Activated CD8-positive, alpha-beta memory T cell treated with anti-CD3 and anti-CD28 coated beads for 36 hours (primary cell): ENCODE measurements around the gene SNX5. TPM values are rescaled to one million over a fixed set of nuclear protein-coding genes. Genes with fewer than 3 reads are reported as not detected.
"Not testable (repeated sequence)": the region's sequence is repeated elsewhere in the genome, so short reads cannot be mapped to it uniquely, and the experiment has no call there.

Experiments used
- CTCF ChIA-PET: fragments of 350-600 bp; sonication (Branson Sonifier 250); formaldehyde crosslinking; loops from one replicate; lab custom pipeline; 2021; ENCODE audit warnings: antibody characterized with exemption; lab: Charles Lee
- POLR2A ChIA-PET: fragments of 350-600 bp; sonication (Branson Sonifier 250); formaldehyde crosslinking; loops from one replicate; lab custom pipeline; 2021; ENCODE audit warnings: antibody characterized with exemption; lab: Charles Lee
- total RNA-seq, 2 experiments: library from RNA; stranded (reverse); gene quantifications; one replicate each; pipeline ENCODE4 v1.2.3, GENCODE V29; 2021

SNX5 gene
- total RNA-seq, 2 experiments from 2014 or later: 205 to 212 TPM

DNA sequence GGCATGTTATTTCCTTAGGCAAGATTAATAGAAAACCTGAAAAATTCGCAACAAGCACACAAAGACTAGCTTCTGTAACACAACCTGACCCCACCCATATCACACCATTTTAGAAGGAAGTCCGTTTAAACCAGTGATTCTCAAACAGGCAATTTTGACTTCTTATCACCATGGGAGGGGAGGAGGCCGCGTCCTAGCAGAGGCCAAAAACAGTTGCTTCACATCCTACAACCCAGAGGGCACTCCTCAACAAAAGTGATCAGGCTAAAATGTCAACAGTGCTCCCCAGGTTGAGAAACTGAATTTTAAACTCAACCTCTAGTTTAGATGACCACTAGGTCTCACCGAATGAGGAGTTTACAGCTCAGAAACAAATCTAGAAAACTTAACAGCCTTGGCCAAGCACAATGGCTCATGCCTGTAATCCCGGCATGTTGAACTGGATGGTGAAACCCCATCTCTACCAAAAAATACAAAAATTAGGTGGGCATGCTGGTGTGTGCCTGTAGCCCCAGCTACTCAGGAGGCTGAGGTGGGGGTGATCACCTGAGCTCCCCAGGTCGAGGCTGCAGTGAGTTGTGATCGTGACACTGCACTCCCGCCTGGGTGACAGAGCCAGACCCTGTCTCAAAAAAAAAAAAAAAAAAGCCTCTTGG is 3.4 kb downstream of the SNX5 start:
- POLR2A ChIA-PET: interaction anchor here (0.7 to 0.9 kb wide), 7 partner anchors 14 to 460 kb away, joined by 3 to 7 read pairs (median 5); no protein-coding TSS in a partner anchor
- CTCF ChIA-PET: interaction anchor here (0.7 to 1.4 kb wide), 4 partner anchors 31 to 310 kb away, joined by 3 read pairs; partner anchors contain the start of gene RRBP1

DNA sequence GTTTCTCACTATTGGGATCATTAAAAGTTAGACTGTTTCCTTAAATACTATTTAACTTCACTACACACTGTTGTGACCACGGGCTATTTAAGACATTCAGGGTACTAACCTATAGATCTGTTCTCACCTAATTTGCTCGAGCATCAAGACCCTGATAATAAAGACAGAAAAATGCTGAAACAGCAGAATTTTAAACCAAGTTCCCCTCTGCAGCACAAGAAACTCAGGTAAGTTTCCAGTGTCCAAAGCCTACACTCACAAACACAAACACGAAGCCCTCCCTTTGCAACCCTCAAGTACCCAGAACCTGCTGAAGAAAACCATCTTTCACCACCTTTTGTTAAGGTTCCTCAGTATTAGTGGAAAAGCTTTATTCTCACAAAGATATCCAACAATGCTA is 4.0 kb downstream of the SNX5 start:
- ChIA-PET CTCF (interaction anchor here (1.1 to 1.4 kb wide), 3 partner anchors 31 to 283 kb away, joined by 3 read pairs; partner anchors contain the start of gene RRBP1), POLR2A (no interaction called here)

DNA sequence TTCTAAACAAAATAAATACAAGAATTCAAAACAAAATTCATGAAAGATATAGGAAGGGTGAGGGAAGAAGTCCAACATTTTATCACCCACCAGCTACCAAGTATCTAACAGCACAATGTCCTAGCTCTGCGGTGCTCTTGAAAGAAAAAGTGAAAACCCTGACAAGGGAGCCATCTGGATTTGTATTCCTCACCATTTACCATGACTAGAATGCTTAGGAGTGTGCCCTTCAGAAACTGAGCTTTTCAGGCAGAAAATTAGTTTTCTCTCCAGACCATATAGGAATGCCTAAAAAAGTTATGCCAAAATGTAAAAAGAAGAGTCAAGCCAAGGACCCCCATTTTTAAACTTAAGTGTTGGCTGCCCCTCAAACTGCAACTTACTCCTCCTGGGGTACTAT is 4.5 kb downstream of the SNX5 start:
- CTCF ChIA-PET: interaction anchor here (0.8 to 1.3 kb wide), 3 partner anchors 32 to 281 kb away, joined by 3 to 4 read pairs (median 3); no protein-coding TSS in a partner anchor
- POLR2A ChIA-PET: interaction anchor here (0.8 kb wide), 1 partner anchor 26 kb away, joined by 4 read pairs; no protein-coding TSS in a partner anchor

DNA sequence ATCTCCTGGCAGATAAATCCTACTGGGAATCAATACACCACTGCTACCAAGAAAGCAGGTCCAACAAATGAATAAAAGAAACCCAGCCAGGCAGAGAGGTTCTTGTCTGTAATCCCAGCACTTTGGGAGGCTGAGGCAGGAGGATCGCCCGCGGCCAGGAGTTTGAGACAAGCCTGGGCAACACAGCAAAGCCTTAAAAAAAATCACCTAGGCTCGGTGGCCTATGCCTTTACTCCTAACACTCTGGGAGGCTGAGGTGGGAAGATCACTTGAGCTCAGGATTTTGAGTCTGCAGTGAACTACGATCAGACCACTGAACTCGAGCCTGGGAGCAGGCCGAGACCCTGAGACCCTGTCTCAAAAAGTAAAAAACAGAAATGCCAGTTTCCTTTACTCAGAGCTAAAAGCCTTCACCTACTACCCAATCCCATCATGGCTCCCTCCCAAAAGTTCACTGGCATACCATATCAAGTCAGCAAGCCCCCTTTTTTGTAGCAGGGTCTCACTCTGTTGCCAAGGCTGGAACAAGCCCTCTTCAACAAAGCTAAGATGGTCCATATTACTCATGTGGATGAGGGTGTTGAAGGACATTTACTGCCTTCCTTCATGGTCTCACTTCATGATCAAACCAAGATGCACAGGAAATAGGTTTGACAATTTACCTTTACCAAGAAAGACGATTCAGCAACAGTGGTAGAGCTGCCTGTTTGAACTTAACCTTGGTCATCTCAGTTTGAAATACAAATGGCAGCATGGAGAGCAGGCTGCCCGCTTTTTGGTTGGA is 5.3 kb downstream of the SNX5 start:
- ChIA-PET CTCF (interaction anchor here (0.8 to 1.3 kb wide), 2 partner anchors 32 to 280 kb away, joined by 3 to 4 read pairs; no protein-coding TSS in a partner anchor), POLR2A (interaction anchor here (0.8 kb wide), 1 partner anchor 27 kb away, joined by 4 read pairs; no protein-coding TSS in a partner anchor)

DNA sequence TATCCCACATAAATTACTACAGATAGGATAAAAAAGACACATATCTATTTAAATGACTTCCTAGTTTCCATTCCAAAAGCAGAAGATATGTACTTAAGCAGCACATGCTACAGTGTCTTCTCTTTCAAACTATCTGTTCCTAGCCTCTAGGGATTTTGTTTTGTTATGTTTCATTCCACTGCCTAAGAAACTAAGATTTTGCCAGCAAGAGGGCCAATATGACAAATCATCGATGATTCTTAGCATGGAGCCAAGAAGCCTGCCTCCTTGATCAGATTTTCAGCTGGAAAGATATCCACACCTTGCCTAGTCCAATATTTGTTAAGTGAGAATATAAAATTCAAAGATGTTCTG is 7.0 kb downstream of the SNX5 start:
- POLR2A ChIA-PET: no interaction called here
- CTCF ChIA-PET: no interaction called here

DNA sequence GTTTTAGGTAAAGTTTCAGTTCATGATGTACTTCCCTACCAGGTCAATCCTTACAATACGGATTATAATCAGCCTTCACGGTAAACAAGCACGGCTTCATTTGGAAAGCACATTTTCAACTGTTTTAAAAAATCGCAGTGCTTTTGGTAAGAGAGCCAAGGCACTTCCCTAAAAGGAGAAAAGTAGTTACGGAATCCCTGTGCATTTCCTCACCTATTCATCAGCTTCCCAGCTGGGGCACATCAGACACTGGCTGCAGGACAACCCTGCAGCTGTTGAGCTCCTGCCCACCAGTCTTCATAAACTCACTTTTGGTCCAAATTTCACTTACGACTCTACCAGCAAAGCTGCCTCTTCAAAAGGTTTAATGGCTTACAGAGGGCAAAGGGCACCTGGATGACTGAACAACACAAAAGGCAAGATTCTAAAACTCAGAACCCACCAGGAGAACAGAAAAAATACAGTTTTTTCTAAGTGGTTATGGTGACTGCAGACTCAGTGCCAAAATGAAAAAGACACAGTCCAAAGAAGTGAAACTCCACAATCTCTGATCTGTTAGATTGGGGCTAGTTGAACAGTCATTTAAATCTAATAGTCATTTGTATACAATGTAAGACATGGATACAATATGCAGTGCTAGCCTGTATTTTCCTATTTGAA is 7.5 kb downstream of the SNX5 start:
- ChIA-PET POLR2A (no interaction called here), CTCF (no interaction called here)

DNA sequence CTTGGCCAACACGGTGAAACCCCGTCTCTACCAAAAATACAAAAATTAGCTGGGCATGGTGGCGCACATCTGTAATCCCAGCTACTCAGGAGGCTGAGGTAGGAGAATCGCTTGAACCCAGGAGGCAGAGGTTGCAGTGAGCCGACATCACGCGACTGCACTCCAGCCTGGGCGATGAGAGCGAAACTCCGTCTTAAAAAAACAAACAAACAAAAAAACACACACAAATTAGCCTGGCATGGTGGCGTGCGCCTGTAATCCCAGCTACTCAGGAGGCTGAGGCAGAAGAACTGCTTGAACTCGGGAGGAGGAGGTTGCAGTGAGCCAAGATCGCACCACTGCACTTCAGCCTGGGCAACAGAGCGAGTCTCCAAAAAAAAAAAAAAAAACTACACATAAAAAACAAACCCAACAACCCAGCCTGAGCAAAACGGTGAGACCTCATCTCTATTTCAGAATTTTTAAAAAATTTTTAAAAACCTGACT is 8.2 kb downstream of the SNX5 start:
- POLR2A ChIA-PET: not testable (repeated sequence)
- CTCF ChIA-PET: interaction anchor here (0.8 kb wide), 1 partner anchor 61 kb away, joined by 3 read pairs; no protein-coding TSS in a partner anchor

DNA sequence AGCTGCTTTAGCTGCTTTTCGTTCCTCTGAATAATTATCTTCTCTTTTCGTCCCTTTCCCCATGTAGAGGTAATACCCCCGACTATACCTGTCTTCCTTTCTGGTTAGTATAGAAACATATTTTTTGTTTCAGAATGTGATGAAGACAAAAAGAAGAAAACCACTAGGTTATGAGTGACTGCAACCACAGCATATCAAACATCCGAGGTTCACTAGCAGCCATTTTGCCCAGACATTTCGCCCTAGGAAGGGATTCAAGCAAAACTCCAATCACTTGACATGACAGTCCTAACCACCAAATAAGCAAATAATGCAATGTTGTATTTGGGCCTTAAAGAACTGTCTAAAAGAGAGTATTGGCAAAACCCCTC is 9.4 kb downstream of the SNX5 start:
- POLR2A ChIA-PET: interaction anchor here (0.6 to 1.0 kb wide), 4 partner anchors 10 to 455 kb away, joined by 3 to 4 read pairs (median 4); no protein-coding TSS in a partner anchor
- CTCF ChIA-PET: no interaction called here

DNA sequence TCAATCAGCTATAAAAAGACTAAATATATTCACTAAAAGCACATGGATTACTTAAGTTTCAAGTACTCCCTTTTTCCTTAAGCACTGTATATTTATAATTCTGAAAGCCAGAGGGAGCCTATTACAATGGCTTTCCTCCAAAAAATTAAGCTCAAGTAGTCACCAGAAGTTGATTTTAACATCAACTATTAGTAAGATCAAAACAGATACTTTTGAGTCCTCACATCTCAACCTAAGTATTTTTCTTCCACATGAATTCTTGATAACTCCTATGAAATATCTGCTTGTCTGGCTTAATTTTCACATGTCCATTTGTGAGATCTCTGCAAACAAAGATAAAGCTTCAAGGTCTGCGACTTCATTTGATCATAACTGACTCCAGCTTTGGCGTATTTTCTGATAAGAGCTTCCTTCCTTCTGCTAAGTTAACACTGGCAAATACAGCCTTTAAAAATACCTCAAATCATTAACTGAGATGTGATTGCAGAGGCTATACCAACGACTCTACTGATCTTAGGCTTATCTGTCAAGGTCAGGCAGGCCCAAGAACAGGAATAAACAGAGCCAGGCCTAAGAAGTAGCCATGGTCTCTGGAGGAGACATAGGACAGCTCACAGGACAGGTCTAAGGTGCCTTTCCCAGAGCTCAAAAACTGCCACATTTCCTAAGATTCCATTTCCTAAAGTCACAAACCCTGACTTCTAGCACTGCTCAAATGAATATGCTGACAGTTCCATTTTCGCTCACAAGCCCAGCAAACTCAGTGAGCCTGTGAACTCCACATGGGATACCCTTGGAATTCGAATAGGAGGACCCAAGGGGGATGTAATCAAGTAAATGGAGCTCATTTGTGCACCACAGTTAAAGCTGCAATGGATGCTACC is 10.0 kb downstream of the SNX5 start:
- ChIA-PET CTCF (interaction anchor here (0.6 to 1.2 kb wide), 3 partner anchors 19 to 39 kb away, joined by 3 to 4 read pairs (median 3); no protein-coding TSS in a partner anchor), POLR2A (interaction anchor here (0.6 to 1.0 kb wide), 5 partner anchors 10 to 455 kb away, joined by 3 to 4 read pairs (median 3); partner anchors contain the start of gene DSTN)

DNA sequence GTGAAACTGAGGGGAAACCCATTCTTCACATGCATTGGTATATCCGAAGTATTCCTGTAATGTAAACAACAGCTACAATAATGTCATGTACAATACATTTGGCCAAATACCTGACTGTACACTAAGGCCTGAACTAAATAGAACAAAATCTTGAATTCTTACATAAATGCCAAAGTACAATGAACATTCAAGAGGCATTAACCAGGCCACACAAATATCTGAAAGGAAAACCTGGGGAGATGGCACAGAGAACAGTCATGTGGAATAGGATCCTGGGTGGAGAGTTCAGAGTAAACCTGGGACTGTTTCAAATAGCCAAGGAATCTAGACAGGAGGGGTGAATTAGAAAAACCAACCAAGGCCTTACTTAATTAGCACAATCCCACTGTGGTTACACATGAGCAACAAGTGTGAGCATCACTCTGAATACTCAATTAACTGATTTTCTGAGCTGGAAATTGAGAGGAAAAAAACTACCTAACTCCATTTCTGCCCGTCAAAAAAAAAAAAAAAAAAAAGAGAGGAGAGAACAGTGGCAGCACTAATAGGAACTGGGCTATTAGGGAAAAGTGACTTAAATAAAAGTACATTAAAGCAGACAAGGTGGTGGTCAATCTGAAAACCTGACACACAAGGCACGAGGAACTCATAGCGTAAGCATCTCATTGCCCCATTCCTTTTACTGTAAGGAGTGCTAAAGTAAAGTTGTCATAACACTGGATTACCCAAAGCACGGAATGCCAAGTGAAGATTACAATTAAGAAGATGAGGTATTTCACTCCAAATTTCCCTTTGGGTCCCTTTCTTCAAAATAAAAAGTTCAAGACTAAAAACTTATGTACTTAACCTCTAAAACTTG is 10.9 kb downstream of the SNX5 start:
- ChIA-PET POLR2A (interaction anchor here (0.6 to 1.0 kb wide), 4 partner anchors 14 to 388 kb away, joined by 3 to 8 read pairs (median 4); partner anchors contain the start of gene DSTN), CTCF (interaction anchor here (0.6 to 1.2 kb wide), 6 partner anchors 11 to 276 kb away, joined by 3 to 4 read pairs (median 3); partner anchors contain the start of genes RRBP1 and SNX5)

DNA sequence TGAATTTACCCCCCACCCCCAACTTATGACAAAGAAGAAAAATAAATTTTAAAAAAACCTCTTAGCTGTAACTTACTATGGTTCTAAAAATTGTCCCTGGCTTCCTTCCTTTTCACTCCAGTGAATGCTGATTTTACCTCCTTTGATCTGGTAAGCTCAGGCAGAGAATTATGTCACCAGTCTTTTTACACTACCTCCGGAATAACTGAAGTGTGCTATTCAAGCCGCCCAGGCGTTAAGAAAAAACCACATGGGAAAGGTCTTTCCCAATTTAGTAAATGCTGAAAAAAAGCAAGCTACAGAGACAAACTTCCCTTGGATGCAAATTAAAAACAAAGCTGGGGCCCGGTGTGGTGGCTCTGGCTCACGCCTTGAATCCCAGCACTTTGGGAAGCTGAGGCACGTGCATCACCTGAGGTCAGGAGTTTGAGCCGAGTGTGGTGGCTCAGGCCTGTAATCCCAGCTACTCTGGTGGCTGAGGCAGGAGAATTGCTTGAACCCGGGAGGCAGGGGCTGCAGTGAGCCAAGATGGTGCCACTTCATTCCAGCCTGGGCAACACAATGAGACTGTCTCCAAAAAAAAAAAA is 12.4 kb downstream of the SNX5 start:
- ChIA-PET POLR2A (no interaction called here), CTCF (interaction anchor here (0.8 to 0.9 kb wide), 2 partner anchors 11 to 14 kb away, joined by 3 to 6 read pairs; no protein-coding TSS in a partner anchor)

DNA sequence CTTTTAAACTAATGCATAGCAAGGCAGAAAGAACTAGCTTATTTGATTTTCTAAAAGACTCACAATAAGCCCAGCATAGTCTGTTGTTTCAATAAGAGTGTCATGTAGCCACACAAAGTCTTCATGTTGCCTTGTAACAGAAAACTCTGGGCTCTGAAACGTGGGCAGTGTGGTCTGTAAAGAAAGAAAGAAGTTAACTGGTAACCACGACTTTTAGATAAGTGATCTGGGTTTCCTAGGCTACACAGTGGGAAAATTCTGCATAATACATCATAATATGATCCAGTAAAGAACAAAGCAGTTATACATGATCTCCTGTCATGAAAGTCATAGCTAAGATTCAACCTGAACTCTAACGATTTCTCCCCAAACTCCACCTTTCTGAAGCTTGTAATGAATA is 13.3 kb downstream of the SNX5 start:
- CTCF ChIA-PET: no interaction called here
- POLR2A ChIA-PET: interaction anchor here (0.6 kb wide), 1 partner anchor 42 kb away, joined by 3 read pairs; no protein-coding TSS in a partner anchor

DNA sequence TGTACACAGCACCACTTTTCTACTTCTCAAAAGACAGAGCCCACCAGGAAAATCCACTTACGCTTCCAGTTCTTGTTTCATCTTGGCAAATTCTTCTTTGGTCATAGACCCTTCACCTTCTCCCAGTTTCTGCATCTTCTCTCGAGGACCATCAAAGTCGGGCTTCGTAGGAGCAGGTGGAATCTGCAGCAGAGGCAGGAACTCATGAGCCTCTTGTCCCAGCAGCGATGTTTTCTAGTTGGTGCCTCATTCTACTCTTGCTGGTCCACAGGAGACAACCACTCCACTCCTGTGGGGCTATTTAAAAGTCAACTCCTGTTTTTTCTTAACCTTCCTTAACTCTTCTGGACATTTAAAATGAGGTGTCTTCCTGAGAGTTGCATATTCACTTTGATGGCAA is 14.7 kb downstream of the SNX5 start:
- POLR2A ChIA-PET: no interaction called here

DNA sequence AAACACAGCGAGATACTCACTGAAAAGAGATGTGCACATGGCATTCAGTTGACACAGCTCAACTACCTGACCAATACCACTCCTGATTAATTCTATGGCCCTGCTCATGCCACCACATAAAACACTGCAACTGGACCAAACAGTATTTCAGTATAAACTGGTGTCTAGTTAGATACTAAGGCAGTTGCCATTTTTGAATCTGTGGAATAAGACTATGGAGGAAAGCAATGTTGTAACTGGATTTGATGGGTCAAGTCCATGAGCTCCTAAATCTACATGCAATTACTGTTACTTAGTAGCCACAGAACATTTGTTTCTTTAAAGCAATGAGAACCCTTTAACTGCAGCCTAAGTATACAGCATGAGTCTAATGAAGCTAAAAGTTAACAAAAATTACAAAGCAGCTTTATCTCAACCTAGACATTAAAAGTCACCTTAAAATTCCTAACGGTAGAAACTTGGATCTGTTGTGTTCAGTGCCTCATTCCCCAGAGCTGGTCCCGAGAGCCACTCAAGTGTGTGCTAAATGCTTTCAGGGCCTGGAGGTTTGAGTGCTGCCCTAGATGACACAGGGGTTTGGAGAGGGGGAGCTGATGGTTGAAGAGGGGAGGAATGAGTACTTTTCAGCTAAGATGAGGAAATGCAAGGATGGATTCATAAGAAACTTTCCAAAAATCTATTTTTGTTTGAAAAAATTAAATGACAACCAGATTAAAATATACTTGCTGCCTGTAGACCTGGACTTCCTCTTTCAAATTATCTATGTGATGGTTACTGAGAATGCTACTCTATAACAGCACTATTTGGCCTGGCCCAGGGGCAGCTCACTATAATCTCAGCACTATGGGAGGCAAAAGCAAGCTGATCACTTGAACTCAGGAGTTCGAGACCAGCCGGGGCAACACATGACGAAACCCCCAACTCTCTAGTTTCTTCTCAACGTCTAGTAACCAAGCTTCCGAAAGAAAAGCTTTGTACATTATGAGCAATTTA is 15.6 kb downstream of the SNX5 start:
- CTCF ChIA-PET: no interaction called here

More for the DNA sequence above, 14.7 kb downstream of the SNX5 start:
- CTCF ChIA-PET: no interaction called here

DNA sequence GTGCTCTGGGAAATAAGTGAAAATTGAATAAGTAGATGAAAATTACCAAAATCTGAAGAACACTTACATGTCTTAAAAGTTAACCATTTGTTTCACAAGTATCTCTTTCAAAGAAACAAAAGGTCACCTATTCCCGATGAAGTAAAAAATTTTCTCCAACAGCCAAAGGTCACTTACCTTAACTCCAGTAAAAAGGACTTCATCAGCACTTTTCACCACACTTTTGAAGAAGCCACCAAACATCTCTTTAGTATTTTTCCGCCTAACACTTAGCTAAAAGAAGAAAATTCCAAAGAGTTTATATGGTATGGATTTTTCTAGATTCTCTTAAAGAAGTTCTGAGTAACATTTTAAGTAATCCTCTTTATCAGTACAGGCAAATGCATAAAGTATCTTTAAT is 17.3 kb downstream of the SNX5 start:
- ChIA-PET CTCF (no interaction called here), POLR2A (interaction anchor here (0.5 kb wide), 1 partner anchor 14 kb away, joined by 3 read pairs; no protein-coding TSS in a partner anchor)

More for the DNA sequence above, 15.6 kb downstream of the SNX5 start:
- POLR2A ChIA-PET: no interaction called here
